HL-60 (cell line): ENCODE measurements around the gene SMG9.

Experiments
- DNase-seq, 2 experiments: peaks; one replicate each; pipeline ENCODE4 v3.0.0-alpha.2; 2010 to 2020; ENCODE audit warnings: low read depth in 1 of 2, low spot score in 1 of 2
- H3K27ac ChIP-seq: fragments of 250-450 bp; sonication (Bioruptor Pico); replicated peaks from 2 replicates; pipeline ENCODE4 v1.5.1; 2020; ENCODE audit warnings: mild to moderate bottlenecking, moderate library complexity
- H3K27me3 ChIP-seq: fragments of 250-450 bp; sonication (Bioruptor Pico); 2 replicates; pipeline ENCODE4 v1.5.1; 2021; ENCODE audit warnings: mild to moderate bottlenecking, moderate library complexity; ENCODE audit not compliant: insufficient read depth, poor library complexity, severe bottlenecking
- H3K4me3 ChIP-seq: replicated peaks from 2 replicates; pipeline ENCODE4 v1.5.1; 2011; ENCODE audit warnings: mild to moderate bottlenecking, control low read depth, low read length; ENCODE audit not compliant: insufficient read depth
- GABPA ChIP-seq: IDR thresholded peaks from 2 replicates; pipeline ENCODE4 v1.6.1; 2012; ENCODE audit warnings: low read depth
- POLR2AphosphoS5 ChIP-seq: IDR thresholded peaks from 2 replicates; pipeline ENCODE4 v1.6.1; 2012; ENCODE audit warnings: low read depth
- REST ChIP-seq: IDR thresholded peaks from 2 replicates; pipeline ENCODE4 v1.6.1; 2012; ENCODE audit warnings: low read depth; ENCODE audit not compliant: insufficient replicate concordance
- SPI1 ChIP-seq: IDR thresholded peaks from 2 replicates; pipeline ENCODE4 v1.6.1; 2012; ENCODE audit warnings: low read depth, mild to moderate bottlenecking, borderline replicate concordance
- TF ChIP-seq, protein P1 (sequence below): IDR thresholded peaks from one replicate; pipeline ENCODE4 v1.5.1; 2011; ENCODE audit warnings: low read length, control low read depth, inconsistent platforms; ENCODE audit not compliant: insufficient read depth

Gene SMG9

GRCh38 chr19:43705729-43706128 is 49.0 kb downstream of the SMG9 start:
- H3K27ac ChIP-seq = no peak overlapping the region
- no peak for TF ChIP-seq GABPA
- TF ChIP-seq, protein P1, sequence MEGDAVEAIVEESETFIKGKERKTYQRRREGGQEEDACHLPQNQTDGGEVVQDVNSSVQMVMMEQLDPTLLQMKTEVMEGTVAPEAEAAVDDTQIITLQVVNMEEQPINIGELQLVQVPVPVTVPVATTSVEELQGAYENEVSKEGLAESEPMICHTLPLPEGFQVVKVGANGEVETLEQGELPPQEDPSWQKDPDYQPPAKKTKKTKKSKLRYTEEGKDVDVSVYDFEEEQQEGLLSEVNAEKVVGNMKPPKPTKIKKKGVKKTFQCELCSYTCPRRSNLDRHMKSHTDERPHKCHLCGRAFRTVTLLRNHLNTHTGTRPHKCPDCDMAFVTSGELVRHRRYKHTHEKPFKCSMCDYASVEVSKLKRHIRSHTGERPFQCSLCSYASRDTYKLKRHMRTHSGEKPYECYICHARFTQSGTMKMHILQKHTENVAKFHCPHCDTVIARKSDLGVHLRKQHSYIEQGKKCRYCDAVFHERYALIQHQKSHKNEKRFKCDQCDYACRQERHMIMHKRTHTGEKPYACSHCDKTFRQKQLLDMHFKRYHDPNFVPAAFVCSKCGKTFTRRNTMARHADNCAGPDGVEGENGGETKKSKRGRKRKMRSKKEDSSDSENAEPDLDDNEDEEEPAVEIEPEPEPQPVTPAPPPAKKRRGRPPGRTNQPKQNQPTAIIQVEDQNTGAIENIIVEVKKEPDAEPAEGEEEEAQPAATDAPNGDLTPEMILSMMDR = no peak
- no peak for TF ChIP-seq REST
- TF ChIP-seq POLR2AphosphoS5 = no peak
- no peak for TF ChIP-seq SPI1
- H3K27me3 ChIP-seq = no peaks in the 10 kb centered on the region
- H3K4me3 ChIP-seq = no peak overlapping the region
- no peak for DNase-seq

DNA sequence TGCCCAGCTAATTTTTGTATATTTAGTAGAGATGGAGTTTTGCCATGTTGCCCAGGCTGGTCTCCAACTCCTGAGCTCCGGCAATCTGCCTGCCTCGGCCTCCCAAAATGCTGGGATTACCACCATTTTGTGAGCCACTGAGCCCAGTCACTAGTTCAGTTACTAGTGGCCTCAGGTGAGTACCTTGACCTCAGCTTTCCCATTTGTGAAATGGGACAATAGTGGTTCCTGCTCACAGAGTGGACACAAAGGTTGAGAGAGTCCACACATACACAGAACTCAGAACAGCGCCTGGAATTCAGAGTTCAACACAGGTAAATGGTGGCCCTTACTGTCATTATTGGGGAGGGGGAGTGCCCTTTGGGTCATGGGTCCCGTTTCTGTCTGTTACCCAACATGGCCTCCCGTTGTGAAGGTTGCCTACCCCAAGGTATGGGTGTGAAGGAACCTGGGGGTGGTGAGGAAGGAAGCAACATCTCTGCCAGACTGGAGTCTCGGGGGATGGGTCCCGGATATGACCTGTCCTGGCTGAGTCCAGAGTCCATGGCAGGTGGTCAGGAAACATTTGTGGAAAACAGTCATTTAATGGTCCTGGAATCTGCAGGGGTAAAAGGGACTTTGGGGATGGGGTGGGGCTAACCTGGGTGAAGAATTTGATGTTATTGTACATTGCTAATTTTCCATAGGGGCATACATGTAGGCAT is 50.6 kb downstream of the SMG9 start:
- Histone ChIP-seq H3K27me3 (no peaks in the 10 kb centered on the region), H3K27ac (no peak overlapping the region), H3K4me3 (no peak overlapping the region)
- DNase-seq = no peak
- TF ChIP-seq REST (no peak), SPI1 (no peak), POLR2AphosphoS5 (no peak), GABPA (no peak)
- TF ChIP-seq, protein P1 = no peak

DNA sequence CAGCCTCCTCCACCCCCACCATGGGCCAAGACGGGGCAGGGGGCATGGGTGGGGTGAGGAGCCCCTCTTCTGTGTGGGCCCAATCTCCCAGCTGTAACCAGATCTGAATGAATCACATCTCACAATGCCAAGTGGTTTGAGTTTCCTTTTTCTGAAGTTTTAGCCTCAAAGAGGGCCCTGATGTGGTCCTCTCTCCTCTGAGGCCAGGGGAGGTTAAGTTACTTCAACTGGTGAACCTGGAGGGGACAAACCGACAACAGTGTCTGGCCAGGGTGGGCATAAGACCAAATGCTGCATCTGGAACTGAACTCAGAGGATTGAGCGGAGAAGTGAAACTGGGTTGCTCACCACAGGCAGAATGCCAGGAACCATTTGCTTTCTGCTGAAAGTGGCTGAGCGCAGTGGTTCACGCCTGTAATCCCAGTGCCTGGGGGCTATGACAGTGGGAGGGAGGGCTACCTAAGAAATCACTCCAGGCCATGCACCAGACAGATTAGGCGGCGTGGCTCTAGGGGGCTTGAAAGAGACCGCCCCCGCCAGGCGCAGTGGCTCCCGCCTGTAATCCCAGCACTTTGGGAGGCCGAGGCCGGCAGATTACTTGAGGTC is 54.3 kb downstream of the SMG9 start:
- DNase-seq = peak in 1 of 2 experiments; percentile 51
- Histone ChIP-seq H3K27ac (peak overlapping the region; percentile 58), H3K4me3 (peak overlapping the region; percentile 34), H3K27me3 (no peaks in the 10 kb centered on the region)
- no peak for TF ChIP-seq REST
- no peak for TF ChIP-seq SPI1
- TF ChIP-seq POLR2AphosphoS5 = no peak
- TF ChIP-seq, protein P1 = no peak
- no peak for TF ChIP-seq GABPA
